GM21423 (cell line): ENCODE measurements around the gene TEX51.

ENCODE experiments used
- ATAC-seq: cut with Tn5 transposase; IDR thresholded peaks from one replicate; pipeline ENCODE4 v1.9.1; 2021; ENCODE audit warnings: mild to moderate bottlenecking, moderate library complexity; ENCODE audit not compliant: unreplicated experiment

Gene TEX51

DNA sequence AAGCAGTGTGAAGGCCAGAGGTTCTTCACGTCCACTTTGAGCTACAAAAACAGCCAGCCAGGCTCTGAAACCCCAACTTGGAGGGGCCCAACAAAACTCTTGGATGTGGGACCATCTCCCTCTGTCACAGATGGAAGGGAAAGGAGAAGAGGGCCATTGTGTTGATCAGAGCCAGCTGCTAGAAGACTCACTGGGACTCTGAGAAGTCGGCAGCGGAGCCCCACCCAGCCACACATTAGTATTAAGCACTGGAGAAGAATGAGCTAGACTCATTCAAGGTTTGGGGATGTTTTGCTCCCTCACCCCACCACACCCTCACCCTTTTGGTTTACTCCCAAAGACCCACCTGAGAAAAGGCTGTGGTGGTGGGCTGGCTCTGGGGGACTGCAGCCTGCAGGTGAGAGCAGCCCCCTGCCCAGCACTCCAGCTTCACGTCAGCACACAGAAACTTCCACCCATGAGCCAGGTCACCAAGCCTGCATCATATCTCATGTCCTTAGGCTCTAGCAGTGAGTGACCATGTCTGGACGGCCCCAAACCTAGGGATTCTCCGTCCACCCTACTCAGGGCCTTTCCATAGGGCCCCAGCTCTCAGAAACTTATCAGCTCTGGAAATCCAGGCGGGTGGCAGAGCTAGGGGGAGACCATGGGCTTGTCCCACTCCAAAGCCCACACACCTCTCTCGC lies 12.6 kb downstream of the TEX51 start:
- no peak for ATAC-seq

- ATAC-seq, result no peak
These were observed 13.5 kb downstream of the TEX51 start for GRCh38 chr2:126912201-126912600.

- no peak for ATAC-seq
These were observed 14.6 kb downstream of the TEX51 start for GRCh38 chr2:126913329-126913728.

DNA sequence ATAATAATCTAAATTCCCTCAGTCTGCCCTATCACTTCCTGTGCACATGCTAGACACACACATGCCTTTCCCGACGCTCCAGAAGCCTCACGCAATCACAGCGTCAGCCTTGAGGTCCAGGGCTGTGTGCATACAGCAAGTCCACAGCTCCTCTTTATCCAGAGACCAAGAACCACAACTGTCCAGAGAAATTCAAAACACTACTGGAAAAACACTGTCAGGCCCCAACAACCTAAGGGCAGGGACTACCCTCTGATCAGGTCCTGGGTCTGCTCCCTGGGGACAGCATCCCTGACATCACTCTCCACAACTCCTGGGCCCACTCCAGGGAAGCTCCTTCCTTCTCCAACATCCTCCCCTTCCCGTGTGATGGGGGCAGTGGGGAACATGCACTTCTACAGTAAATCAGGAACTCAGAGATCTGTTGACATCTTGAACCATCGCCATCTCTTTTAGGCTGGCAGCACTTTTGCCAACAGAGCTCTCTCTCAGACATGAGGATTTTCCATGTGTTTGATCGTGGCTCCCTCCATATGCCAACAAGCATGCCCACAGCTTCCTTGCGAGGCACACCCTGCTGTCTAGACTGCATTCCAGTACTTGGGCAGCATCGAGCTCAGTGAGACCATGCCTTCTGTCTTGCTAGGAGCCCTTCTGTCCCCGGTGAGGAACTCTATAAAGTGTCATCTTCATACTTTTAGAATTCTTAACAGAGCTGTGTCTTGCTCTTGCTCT lies 15.4 kb downstream of the TEX51 start:
- ATAC-seq, result no peak

DNA sequence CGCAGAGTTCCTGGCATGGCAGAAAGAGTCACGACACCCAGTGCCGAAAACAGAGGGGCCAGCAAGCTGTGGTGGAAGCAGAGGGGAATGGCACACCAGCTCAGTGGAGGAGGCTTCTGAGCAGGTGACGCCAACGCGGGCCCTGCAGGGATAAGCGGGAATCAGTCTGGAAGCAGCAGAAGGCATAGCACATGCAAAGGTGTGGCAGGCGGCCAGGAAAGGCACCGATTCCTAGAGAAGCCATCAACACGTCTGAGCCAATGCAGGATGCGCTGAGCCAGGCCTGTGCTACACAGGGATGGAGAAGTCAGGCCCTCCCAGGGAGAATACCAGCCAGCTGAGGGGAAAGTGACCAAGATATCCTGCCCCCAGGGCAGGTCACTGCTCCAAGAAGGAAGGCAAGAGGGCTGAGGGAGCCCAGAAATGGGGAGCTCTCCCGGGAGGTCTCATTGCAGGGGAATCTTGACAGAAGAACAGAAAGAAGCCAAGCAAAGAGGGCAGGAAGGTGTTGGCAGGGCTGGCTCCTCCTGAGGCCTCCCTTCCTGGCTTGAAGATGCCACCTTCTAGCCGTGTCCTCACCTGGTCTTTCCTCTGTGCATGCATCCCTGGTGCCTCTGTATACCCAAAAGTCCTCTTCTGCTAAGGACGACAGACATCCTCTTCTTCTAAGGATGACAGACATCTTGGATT lies 16.3 kb downstream of the TEX51 start:
- no peak for ATAC-seq

GRCh38 chr2:126915903-126916302 lies 17.2 kb downstream of the TEX51 start:
- no peak for ATAC-seq

DNA sequence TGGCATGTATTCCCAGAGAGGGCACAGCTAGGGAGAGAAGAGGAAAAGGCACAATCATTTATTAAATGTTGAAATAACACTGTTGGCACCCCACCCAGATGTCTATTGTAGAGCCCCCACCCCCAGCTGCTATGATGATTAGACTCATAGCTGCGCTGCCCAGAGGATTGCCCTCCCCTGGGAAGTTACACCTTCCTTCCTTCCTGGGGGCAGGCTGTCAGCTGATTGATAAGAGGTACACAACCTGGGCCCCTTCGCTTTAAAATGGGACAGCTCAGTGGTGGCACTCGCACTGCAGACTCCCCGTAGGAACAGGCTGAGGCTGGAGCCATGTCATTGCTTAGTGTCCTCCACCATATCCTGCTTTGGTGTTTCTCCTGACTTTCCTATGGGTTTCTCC lies 18.1 kb downstream of the TEX51 start:
- no peak for ATAC-seq

GRCh38 chr2:126921066-126921465 lies 22.4 kb downstream of the TEX51 start:
- ATAC-seq, result no peak

GRCh38 chr2:126930970-126931590 lies 32.4 kb downstream of the TEX51 start:
- no peak for ATAC-seq

DNA sequence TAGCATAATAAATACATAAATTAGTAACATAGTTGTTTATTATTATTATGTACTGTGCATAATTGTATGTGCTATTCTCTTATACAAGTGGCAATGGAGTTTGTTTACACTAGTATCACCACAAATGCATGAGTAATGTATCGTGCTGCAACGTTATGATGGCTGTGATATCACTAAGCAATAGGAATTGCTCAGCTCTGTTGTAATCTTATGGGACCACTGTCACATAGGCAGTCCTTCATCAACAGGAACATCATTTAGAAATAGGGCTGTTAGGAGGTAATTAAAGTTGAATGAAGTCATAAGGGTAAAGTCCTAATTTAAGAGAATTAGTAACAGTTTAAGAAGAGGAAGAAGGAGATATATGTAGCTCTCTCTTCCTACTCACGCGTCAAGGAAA lies 33.8 kb downstream of the TEX51 start:
- ATAC-seq, result no peak

DNA sequence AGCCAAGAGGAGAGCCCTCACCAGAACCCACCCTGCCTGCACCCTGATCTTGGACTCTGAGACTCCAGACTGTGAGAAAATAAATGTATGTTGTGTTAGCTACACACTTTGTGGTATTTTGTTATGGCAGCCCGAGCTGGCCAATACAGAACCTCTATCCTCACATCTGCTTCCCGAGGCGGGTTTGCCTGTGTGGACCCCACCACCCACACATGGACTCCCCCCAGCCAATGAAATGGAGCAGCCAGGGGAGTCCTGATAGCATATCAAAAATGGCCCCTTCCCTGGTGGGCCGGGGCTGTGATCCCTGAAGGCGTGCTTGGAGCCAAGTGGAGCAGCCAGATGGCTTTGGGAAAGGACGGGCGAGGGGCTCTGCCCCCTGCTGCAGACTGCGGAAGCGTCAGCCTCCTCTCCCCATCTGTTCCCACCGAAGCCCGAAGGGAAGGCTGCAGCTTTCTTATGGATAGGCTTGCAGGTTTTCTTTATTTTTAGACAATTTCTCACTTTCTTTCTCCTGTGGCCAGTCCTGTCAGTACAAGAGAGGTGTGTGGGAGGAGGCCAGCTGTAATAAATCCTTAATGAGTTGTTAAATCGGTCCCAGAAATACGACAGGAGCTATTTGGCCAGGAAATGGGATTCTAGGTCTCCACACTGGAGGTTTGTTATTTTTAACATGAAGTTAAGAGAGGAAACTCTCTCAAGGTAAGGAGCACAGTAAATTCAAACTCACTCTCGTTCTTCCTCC lies 34.4 kb downstream of the TEX51 start:
- no peak for ATAC-seq

- no peak for ATAC-seq
These were observed 35.0 kb downstream of the TEX51 start for GRCh38 chr2:126933711-126934091.

- no peak for ATAC-seq
These were observed 36.1 kb downstream of the TEX51 start for GRCh38 chr2:126934809-126935208.

- ATAC-seq, result no peak
These were observed 37.1 kb downstream of the TEX51 start for GRCh38 chr2:126935774-126936173.

- no peak for ATAC-seq
These were observed 37.6 kb downstream of the TEX51 start for GRCh38 chr2:126936219-126936723.

- no peak for ATAC-seq
These were observed 41.6 kb downstream of the TEX51 start for GRCh38 chr2:126940331-126940730.

- no peak for ATAC-seq
These were observed 43.9 kb downstream of the TEX51 start for GRCh38 chr2:126942427-126943203.

DNA sequence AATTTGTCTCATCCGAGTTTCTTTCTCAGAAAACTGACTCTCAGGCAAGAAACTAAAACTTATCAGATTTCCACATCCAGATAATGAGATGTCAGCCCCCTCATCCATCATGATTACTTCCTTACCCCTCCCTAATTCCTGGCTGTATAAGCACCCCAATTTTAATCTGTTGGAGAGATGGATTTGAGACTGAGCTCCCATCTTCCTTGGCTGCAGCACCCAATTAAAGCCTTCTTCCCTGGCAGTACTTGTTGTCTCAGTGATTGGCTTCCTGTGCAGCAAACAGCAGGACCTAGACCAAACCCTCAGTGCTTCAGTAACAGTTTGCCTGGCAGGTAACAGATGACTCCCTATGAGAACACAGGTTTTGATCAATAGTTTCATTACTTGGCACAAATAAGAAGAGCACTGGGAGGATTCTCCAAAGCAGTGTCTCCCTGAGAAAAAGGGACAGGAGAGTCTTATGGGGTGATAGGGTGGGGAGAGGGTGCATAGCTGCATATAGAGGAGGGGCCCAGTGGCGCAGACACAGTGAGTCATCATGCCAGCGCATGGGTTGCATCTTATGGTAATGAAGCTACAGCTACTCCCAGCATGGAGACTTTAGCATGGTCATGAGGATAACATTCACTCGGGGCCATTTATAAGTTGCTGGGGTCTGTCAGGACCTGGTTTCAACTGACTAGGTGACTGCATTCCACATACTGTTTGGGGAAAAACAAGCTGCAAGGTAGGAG lies 45.1 kb downstream of the TEX51 start:
- ATAC-seq, result no peak

DNA sequence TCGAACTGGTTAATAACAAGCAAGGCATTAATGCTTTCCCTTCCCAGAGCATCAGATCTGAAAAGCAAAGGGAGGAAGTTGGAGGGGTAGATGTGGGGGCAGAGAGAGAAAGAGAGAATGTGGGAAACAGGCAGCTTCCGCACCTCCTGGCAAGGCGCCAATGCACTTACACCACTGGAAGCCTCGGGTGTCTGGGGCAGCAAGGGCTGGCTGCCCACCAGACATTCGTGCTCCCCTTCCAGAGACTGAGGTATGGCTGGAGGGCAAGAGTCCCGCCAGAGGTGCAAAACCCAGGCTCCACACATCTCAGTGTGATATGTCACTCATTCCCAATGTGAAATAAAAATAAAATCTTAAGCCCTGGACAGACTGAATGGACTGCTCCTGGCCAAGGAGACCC lies 46.4 kb downstream of the TEX51 start:
- ATAC-seq, result no peak
